GM18505 (cell line): ENCODE measurements around the gene L2HGDH.
"Not testable (repeated sequence)": the region's sequence is repeated elsewhere in the genome, so short reads cannot be mapped to it uniquely, and the experiment has no call there.

Experiments used
- ATAC-seq: cut with Tn5 transposase; IDR thresholded peaks from one replicate; pipeline ENCODE4 v1.9.1; 2021; ENCODE audit not compliant: unreplicated experiment
- POLR2A ChIP-seq: IDR thresholded peaks from 4 replicates; pipeline ENCODE4 v1.6.1; 2011; ENCODE audit warnings: borderline replicate concordance; ENCODE audit not compliant: insufficient read depth, insufficient read length; ENCODE audit errors: extremely low read depth

The L2HGDH gene

DNA sequence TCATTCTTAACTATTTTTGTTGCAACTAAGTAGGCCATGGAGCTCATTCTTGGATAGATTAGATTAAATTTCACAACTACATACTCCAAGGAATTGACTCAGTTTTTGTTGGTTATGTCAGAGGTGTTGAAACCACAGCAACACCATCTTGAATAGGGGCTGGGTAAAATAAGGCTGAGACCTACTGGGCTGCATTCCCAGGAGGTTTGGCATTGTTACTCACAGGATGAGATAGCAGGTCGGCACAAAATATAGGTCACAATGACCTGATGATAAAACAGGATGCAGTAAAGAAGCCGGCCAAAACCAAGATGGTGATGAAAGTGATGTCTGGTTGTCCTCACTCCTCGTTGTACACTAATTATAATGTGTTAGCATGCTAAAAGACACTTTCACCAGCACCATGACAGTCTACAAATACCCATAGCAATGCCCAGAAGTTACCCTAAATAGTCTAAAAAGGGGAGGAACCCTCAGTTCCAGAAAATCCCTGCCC is 21.0 kb upstream of the L2HGDH start:
- ATAC-seq = no peak
- no peak for TF ChIP-seq POLR2A

- no peak for ATAC-seq
- TF ChIP-seq POLR2A = no peak
Observed at GRCh38 chr14:50331596-50331995, 19.6 kb upstream of the L2HGDH start.

DNA sequence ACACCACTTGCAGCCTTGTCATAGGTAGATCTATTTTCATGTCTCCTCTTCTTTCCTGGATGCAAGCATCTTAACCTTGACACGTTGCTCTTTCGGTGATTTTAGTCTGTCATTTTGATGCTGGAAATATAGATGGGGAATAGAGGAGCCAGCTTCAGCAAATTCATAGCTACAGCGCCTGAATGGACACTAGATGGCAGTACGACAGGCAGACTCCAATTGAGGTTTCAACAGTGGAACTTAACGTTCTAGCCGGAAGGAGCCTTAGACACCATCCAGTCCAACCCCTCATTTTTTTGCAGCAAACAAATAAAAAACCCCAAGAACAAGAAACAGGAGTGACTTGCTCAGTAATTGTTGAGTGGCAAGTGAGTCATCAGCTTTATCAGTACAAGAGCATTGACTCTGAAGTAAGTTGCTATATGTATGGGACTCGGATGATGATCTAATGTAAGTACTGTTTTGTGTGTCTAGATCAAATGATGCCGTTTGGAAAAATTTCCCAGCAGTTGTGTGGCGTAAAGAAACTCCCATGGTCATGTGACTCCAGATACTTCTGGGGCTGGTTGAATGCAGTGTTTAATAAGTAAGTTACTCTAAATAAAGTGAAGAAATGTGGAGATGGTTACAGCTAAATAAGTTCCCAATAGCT is 9.1 kb upstream of the L2HGDH start:
- peak; percentile 79 for ATAC-seq
- TF ChIP-seq POLR2A = no peak

DNA sequence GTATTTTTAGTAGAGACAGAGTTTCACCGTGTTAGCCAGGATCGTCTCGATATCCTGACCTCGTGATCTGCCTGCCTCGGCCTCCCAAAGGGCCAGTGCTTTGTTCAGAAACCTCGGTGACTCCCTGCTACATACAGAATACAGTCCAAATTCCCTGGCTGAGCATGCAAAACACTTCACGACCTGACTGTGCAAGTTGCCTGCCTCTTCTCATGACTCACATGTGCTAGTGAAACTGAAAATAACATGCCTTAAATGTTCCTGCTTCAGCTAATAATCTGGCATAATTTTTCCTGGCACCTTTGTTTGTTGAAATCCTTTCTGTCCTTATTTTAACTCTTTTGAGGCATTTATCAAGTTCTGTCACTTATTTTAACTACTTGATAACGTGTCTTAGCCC is 8.3 kb upstream of the L2HGDH start:
- peak; percentile 39 for ATAC-seq
- TF ChIP-seq POLR2A = no peak

DNA sequence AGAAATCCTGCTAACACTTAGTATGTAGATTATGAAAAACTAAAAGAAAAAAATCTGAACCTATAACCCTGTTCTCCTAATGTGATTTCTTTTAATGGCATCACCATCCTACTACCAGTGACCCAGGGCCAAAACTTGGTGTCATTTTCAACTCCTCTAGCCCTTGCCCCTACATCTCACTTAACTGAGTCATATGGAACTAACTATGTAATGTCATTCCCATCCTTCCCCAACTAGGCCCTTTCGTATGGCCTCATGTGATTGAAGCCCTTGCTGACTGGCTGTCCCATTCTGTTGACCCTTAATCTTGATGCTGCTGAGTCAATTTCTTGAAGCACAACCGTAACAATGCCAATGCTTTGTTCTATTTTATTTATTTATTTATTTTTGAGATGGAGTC is 7.7 kb upstream of the L2HGDH start:
- TF ChIP-seq POLR2A = no peak
- ATAC-seq = no peak

DNA sequence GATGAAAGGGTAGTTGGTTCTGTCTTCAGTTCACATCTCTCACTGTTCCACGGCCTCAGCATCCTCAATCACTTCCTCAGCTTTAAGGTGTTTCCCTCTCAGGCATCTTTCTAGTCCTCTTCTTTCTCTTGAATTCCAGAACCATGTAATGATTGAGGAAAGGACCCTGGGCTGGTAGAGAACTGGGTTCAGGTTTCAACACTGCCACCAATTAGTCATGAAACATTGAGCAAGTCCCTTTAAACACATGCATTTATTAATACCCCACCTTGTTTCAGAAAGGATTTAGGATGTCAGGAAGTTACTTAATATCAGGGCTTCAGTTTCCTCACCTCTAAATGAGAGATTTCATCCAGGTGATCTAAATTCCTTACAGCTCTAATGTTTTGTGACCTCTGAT is 7.3 kb upstream of the L2HGDH start:
- TF ChIP-seq POLR2A = no peak
- ATAC-seq = no peak

DNA sequence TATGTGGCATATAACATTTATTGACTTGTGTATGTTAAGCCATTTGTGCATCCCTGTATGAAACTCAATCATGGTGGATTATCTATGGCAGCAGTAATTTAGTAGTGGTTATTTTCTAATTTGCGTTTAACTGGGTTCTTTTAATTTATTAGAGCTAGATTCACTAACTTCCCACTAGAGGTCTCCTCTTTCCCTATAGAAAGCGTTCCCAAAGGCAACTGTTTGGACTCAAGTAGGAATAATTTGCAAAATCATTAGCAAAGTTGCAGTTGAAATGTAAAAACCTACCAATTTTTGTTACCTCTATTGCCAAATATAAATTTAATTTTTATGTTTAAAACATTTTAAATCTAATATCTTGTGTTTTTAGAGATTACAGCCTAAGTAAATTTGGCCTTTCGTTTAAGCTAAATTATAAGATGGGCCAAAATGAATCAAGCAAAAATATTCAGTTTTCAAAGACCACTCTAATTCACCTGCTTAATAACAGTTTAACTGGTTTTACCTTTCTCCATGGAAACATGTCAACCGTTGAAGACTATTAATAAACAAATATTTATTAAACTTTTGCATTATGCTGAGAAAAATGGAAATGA is 6.1 kb upstream of the L2HGDH start:
- no peak for ATAC-seq
- no peak for TF ChIP-seq POLR2A

DNA sequence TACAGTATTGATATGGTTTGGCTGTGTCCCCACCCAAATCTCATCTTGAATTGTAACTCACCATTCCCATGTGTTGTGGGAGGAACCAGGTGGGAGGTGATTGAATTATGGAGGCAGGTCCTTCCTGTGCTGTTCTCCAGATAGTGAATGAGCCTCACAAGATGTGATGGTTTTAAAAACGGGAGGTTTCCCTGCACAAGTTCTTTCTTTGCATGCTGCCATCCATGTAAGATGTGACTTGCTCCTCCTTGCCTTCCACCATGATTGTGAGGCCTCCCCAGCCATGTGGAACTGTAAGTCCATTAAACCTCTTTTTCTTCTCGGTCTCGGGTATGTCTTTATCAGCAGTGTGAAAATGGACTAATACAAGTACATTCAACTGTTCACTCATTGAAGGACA is 2.1 kb upstream of the L2HGDH start:
- not testable (repeated sequence) for ATAC-seq

DNA sequence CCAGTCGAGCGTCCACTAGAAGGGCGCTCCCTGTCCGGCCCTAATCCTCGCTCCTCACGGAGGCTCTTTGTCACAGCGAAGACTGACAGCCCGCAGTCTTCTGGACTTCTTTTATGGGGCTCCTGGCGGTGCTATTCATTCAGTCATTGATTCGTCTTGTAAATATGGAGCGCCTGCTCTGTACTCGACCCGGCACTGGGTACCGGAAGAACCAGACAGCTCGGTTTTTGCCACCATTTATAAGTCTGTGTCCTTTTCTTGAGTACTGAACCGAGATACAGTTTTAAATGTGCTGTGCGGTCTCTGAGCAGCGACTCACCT is 665 bp upstream of the L2HGDH start:
- no peak for TF ChIP-seq POLR2A
- peak; percentile 31 for ATAC-seq

DNA sequence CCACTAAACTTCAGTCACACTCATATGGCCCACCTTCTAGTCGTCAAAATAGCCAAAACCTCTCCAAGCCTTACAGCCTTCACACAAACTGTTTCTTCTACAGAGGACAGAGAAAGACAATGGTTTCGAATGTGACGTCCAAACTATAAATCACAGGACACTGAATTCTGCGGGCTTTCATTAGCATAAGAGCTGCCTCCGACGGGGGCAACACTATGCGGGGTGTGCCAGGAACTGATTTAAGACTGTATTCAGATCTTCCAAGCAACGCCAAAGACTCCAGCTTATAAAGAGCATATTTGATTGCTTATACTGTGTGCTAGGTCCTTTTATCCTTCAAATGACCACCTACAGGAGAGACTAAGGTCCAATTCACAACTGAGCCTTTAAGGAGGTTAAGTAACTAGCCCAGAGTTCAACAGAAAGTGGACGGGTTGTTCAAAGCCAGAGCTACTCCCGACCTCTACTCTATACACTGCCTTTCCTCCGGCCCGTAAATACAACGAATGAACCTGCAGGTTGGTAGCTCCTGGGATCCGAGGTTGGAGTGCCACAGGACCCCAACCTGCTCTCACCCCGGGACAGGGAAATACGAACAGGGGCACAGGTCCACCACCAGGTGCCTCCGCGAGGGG is 575 bp downstream of the L2HGDH start:
- no peak for ATAC-seq

DNA sequence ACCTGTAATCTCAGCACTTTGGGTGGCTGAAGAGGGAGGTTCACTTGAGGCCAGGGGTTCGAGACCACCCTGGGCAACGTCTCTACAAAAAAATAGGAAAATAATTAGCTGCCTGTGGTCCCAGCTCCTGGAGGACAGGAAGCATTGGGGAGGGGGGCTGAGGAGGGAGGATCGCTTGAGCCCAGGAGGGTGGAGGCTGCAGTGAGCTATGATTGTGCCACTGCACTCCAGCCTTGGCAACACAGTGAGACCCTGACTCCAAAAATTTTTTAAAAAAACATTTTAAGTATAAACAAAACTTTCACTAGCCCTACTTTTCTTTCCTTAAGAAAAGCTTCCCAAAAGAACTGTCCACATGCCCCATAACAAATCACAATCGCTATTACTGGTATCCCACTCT is 1.6 kb downstream of the L2HGDH start:
- no peak for ATAC-seq
- TF ChIP-seq POLR2A = no peak

More for the DNA sequence above, 575 bp downstream of the L2HGDH start:
- no peak for TF ChIP-seq POLR2A

GRCh38 chr14:50308363-50308915 is 3.6 kb downstream of the L2HGDH start:
- no peak for TF ChIP-seq POLR2A
- no peak for ATAC-seq

- no peak for TF ChIP-seq POLR2A
- no peak for ATAC-seq
Observed at GRCh38 chr14:50303744-50304471, 8.1 kb downstream of the L2HGDH start.
